Measurements from ENCODE around the gene SULT1C4.
"Not testable (repeated sequence)": the region's sequence is repeated elsewhere in the genome, so short reads cannot be mapped to it uniquely, and the experiment has no call there.

SULT1C4 gene

DNA sequence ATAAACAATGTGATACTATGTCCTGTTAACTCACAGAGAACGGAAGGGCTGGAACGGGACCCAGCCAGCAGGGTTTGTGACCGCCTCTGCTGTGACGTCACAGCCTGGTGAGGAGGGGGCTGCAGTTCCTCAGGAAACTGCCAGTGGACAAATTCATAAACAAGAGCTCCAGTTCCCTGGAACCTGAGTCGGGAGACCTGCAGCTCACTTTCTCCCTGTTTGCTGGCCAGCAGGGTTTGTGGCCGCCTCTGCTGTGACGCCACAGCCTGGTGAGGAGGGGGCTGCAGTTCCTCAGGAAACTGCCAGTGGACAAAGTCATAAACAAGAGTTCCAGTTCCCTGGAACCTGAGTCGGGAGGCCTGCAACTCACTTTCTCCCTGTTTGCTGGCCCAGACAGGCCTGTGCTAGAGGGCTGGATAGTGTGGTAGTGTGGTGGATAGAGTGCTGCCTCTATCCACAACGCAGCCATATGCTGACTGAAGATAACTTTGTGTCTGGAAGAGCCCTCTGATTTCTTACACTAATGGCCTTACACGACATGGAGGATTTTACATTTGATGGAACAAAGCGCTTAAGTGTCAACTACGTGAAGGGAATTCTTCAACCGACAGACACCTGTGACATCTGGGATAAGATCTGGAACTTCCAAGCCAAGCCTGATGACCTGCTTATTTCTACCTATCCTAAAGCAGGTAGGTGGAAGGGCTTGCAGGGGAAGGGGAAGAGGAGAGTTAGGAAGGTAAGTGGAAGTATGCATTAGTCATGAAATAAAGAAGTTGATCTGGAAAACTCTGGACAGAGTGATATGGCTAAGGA is at the start of gene SULT1C4:
Gene SULT1C4, plus strand, starts transcription at position 140 of the 816 bp plus-strand sequence. Its CDS starts 384 bp downstream, at position 524.
- peak; percentile 21 for DNase-seq

DNA sequence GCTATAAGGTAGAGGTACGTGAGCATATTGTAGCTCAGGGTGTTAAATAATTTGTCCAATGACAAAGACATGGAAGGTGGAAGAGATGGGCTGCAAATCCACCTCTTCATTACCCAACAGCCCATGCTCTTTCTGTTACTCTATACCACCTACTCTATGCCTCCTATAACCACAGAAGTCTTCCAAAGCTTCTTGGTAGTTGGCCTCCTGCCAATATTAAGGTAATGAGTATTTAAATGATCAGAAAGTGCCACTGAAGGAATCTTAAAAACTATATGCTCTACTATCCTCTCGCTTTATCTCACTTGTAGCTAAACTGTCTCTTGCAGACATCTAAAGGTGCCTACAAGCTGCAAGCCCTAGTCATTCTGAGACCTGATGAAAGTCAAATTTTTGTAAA is 48.0 kb upstream of the SULT1C4 start:
- DNase-seq = no peak

DNA sequence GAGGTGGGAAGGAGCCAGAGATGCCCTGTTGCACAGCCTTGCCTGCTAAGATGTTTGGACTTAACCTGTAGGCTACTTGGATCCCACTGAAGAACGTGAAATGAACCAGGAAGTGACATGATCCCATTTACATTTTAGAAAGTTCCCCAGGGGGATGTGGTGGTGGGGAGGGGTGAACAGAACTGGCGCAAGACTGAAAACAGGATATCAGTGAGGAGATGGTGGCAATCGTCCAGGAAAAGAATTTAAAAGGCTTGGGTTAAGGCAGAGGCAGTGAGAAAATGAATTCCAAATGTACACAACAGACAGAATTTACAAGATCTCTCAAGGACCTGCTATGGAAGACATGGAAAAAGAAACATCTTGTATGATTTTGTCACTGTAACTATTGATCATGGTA is 46.8 kb upstream of the SULT1C4 start:
- DNase-seq = no peak

DNA sequence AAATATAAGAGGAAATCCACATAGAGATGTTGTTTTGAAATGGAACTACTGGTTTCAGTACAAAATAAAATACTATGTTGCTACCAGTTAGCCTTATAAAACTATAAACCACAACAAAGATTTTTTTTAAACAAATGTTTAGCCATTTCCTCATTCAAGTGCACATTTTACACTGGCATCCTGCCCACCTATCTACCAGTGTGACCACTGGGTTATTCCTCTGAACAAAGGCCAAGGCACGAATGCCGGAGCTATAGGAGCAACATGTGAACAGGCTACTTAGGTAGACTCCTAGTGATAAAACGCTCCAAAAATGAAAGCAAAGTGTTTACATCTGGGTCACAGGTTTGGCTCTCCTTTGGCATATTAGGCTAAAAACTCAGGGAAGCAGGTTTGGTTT is 31.8 kb upstream of the SULT1C4 start:
- DNase-seq = no peak

DNA sequence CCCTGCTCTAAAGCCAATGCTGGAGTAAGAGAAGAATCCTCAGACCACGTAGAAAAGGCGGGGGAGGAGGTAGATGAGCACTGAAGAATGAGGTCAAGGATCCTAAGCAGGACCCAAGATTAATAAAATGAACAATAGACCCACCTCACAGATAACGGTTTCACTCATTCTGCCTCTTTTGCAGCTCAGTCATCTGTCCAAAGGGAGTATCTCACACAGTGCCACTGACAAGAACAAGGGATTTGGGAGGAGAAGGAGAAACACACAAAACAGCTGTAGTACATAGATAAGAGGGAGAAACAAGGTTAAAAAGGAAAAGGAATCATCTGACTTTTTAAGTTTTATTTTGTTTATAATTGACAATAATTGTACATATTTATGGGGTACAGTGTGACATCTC is 30.9 kb upstream of the SULT1C4 start:
- no peak for DNase-seq

DNA sequence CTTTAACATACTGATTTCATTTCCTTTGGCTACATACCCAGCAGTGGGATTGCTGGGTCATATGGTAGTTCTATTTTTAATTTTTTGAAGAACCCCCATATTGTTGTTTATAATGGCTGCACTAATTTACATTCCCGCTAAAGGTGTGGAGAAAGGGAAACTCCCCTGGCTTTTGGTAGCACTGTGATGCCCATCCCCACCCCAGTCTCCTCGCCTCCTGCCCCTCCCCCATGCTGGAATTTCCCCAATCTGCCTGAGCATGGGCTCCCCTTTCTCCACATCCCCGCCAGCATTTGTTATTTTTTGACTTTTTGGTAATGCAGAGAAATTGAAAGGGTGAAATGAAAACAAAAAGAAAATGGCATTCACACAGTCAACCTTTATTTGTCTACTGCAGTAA is 30.0 kb upstream of the SULT1C4 start:
- DNase-seq = no peak

DNA sequence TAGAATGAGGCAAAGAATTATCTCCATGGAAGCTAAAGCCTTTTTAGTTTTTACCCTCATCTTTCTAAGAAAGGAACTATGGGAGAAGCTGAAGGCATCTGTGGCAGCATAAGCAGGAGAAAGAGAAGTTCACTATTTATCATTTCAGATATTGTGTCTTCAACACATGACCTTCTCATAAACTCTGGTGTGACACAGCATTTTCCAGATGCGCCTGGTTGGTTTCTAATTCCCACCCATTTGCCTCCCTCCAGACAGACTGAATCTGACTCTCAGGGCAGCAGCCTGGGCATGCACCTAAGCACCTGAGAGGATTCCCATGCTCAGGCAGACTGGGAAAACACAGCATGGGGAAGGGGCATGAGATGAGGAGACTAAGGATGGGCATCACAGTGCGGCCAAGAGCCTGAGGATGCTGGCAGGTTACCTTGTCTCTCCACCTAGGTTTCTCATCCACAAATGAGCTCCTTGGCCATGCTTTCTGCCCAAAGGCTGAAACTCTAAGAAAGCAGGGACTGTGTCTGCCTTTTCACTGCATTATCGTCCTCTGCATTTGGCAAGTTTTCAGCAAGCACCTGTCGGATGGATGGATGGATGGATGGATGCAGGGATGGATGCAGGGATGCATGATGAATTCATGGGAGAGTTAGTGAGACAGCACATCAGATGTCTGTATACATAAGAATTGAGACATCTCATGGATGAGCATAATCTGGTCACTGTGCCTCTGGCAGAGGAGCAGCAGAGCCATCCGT is 28.8 kb upstream of the SULT1C4 start:
- no peak for DNase-seq

DNA sequence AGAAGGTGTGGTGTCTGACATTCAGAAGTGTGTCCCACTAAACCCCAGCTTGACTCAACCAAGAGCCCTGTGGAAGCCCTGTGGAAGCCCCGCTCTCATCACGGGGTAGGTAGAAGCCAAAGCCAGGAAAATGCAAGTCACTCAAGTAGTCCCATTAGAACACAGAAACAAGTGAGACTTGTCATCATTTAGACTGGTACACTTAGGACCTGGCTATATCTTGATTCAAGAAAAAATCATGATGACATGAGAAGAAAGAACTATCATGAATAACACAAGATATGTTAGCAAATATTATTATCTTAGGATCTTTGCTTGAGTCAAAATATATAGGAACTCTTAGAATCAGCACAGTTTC is 28.2 kb upstream of the SULT1C4 start:
- DNase-seq = no peak

DNA sequence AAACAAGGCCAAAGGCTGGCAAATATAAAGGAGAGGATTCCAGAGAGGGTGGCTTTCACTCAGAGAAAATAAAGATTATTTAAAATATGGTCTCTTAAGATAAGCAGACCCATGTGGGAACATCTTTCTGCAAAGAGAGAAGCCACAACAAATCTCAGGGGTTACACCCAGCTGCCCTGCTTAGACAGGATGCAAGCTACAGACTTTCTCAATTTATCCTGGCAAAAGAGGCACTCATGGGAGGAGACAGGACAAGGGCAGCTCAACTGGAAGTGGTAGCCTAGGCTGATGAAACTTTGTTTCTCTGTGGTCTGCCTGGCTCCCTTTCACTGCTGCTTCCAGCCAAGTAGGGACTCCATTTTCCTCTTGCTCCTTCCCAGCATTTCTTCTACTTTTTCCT is 25.9 kb upstream of the SULT1C4 start:
- DNase-seq = no peak

DNA sequence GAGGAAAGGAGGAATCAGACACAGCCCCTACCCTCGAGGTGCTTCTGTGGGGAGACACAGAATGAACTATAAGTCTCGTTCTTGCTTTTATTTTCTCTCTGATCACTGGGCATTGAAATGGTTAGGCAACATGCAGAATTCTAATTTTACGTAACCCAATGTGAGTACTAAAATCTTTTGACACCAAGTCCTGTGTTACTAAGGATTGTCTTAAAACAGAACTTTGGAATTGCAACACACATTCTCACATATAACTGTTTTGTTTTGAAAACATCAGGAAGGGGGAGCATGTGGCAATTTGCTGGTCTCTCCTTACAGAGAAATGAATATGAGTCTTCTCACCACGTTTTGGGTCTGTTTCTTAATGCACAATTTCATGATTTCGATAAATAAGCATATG is 23.6 kb upstream of the SULT1C4 start:
- no peak for DNase-seq

DNA sequence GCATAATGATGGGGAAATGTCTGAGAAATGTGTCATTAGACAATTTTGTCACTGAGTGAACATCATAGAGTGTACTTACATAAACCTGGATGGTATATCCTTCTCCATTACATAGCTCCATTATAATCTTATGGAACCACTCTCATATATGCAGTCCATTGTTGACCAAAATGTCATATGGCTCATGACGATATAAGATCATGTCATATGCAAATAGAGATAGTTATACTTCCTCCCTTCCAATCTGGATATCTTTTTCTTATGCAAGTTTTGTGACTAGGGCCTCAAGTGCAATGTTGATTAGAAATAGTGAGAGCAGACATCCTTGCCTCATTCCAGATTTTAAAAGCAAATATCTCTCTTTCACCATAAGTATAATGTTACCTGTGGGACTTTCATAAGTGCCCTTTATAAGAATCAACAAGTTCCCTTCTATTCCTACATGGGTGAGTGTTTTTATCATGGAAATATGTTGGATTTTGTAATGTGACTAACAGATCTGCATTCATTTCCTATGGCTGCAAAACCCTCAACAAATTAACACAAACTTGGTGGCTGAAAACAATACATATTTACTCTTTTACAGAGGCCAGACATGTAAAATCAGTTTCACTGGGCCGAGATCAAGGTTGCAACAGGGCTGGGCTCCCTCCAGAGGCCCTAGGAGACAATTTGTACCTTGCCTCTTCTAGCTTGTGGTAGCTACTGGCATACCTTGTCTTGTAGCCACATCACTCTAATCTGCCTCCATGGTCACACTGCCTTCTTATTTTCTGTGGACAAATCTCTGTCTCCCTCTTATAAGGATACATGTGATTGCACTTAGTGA is 21.6 kb upstream of the SULT1C4 start:
- no peak for DNase-seq

DNA sequence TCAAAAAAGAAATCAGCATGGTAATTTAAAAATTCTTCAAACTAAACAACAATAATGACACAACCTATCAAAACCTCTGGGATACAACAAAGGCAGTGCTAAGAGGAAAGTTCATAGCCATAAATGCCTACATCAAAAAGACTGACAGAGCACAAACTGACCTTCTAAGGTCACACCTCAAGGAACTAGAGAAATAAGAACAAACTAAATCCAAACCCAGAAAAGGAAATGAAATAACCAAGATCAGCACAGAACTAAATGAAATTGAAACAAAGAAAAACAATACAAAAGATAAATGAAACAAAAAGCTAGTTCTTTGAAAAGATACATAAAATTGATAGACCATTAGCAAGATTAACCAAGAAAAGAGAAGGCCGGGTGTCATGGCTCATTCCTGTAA is 18.4 kb upstream of the SULT1C4 start:
- DNase-seq = not testable (repeated sequence)

DNA sequence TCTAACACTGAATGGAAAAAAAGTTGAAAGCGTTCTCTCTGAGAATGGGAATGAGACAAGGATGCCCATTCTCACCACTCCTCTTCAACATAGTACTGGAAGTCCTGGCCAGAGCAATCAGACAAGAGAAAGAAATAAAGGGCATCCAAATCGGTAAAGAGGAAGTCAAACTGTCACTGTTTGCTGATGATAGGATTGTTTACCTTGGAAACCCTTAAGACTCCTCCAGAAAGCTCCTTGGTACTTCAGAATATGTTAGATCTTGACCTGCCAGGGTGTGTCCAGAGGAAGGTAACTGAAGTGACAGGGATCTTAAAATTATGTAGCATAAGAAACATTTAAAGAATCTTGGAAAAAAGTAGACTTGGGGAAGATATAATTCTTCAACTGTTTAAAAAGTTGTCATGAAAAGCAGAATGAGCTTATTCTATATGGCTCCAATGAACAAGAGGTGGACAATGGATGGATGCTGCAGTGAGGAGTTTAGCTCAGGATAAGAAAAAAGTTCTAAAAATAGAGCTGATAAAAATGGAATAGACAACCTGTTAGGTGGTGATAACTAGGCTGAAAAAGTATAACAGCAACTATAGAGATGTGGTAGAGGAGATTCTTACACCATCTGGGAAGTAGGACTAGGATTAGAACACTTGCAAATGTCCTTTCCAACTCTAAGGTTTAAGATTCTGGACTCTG is 16.8 kb upstream of the SULT1C4 start:
- DNase-seq = no peak

DNA sequence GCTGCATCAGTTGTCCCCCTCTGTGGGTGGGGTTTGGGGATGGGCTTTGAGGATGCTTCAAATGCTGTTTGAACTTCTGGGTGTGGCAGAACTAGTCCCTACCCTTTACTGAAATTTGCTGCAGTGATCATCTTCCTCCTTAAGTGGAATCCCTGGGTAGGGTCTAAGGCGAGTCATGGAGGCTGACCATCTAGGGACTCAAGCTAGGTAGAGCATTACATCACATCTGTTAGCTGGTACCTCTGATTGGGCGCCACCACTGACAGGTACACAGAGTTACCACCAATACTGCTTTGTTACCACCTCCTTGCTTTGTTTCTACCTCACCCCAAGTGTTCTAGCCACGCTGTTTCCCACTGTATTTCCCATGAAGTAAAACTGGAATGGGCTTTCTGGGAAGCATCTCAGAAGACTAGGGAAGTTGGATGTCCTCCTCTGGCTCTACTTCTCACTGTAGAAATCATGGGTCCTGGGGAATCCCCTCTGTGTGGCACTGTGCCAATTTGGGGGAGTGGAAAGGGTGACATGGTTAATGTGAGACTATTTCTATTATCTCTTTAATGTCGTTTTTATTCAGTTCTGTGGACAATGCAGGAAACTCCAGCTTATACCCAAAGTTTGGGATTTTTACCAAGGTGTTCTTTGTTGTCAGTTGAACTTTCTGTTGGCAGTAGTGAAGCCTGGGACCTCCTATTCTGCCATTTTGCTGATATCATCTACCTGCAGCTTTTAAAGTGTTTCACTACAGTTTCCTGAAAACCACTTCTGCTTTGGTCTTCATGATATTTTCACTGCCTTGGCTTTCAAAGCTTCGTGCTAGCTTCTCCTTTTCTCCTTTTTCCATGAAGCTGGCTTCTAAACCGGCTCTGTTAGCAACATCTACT is 14.5 kb upstream of the SULT1C4 start:
- DNase-seq = no peak

DNA sequence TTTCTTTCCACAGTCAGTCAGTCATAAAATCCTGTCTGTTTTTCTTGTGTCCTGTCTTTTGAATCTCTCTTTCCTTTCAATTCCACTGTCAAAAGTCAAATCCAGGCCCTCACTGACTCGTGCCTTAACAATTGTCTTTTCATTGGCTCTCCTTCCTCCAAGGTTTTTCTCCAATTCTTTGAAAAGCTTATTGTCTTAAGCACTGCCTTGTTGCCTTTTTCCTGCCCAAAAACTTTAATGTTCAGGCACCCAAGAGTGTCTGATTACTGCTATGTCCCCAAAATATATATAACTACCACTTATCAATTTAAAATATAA is 13.9 kb upstream of the SULT1C4 start:
- DNase-seq = no peak

DNA sequence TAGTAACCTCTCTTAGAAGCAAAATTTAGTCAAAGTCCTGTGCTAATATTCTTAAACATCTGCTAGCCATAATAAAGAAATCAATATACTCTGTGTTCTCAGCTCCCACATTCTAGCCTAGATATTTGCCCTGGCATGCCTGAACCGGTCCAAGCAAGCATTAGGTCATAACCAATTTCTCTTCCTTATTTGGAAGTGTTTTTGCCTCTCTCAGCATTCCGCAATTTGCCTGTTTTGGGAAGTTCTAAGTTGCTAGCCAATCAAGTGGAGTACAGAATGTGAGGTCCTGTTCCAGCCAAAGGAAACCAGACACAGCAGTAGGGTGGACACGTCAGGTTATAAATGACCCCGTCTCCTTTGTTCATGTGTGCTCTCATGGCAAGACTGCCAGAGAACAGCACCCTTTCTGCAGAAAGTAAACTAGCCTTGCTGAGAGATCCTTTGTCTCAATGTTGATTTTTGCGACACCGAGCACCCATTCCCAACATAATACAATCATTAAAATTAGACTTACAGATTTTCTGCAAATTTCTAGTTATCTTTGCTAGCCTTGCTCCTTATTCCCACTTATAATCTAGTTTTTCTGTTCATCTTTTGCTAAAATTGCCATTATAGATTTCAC is 13.0 kb upstream of the SULT1C4 start:
- DNase-seq = no peak

DNA sequence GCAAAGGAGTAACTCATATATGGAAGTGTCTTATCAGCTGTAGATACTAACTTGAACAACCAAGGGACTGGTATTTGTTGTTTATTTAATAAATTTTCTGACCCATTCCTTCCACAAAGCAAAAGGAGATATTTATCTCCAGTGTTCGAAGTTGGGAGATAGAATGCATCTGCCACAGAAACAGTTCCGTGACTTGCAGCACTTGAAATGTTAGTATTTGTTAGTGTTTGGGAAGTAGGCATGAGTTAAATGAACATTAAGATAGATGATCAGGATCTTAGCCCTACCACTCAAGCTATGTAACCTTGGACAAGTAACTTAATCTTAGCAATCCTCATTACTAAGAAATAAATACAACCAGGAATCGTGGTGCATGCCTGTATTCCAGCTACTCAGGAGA is 12.1 kb upstream of the SULT1C4 start:
- no peak for DNase-seq

DNA sequence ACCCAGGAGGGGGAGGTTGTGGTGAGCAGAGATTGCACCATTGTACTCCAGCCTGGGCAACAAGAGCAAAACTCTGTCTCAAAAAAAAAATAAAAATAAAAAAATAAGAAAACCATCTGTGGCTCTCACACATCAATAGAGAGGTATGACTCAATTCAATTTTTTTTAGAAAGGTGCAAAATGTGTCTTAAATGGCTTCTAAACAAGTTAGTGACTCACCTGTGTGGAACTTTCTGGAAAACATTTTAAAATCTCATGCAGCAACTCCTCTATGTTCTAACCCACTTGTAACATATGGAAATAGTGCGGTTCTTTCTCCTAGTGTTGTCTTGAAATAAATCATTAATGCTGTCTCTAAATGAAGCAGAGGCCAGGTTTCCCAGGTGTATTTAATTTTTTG is 10.7 kb upstream of the SULT1C4 start:
- DNase-seq = no peak

DNA sequence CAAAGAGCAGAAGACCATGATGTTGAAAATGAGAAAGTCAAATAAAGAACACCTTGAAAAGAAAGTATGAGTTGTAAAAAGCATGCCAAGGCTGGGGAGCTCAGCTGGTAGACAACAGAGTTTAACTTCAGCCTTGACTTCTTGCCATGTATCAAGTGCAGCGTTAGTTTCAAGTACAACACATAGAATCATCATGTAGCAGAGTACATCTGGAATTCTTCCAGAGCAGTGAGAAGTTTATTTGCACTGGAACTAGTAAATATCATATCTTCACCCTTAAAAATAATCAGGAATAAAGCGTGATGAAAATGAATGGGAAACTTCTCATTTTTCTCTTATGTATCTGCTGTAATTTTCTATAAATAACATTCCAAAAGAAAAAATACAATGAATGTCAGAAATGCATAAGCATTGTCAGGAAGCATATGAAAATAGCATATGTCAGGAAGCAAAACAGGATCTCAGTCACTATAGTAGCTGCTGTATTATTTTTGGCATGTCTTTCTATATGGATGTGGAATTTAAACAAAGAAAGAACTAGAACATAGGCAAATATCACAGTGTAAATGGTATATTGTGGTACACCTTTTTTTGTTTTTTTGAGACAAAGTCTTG is 10.1 kb upstream of the SULT1C4 start:
- no peak for DNase-seq

DNA sequence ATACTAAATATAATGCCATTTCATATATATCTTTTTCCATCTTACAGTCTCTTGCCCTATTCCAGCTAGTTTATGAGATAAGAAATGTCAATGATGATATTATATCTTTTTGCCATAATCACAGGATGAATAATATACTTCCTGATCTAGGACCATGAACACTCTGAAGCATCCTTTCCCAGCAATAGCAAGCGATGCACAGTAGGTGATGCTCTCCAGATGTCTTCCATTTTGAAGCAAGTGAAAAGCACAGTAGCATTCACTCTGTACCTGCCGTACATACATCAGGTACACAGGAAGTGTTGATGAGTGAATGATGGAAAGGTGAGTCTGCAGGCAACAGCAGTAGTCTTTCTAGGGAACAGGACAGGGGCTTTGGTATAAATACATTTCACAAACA is 8.6 kb upstream of the SULT1C4 start:
- no peak for DNase-seq

DNA sequence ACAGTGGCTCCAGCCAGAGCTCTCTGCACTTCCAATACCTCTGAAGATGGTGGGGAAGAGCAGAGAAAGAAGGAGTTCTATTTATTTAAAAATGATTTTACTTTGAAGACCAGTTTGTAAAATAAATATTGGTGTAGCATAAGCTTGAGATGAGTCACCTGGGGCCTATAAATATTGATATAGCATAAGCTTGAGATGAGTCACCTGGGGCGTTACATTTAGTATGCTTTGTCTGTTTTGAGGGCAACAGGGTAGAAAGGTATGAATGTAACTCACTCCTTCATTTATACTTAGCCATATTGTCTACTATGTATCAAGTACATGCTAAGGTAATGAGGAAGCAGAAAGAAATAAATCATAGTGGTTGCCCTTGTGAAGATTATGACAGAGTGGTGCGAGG is 7.7 kb upstream of the SULT1C4 start:
- DNase-seq = no peak

Measured in NCI-H2227 treated with DMSO at 0.1 percent for 48 hours (cell line).